Measurements from ENCODE around the gene SLIT3.

SLIT3 gene

GRCh38 chr5:168784454-168784853, 516.5 kb downstream of the SLIT3 start:
- no peak for DNase-seq

GRCh38 chr5:168781941-168782571, 518.9 kb downstream of the SLIT3 start:
- DNase-seq = no peak

- no peak for DNase-seq
Measured at GRCh38 chr5:168780888-168781287, 520.1 kb downstream of the SLIT3 start.

- DNase-seq = no peak
Measured at GRCh38 chr5:168779333-168779732, 521.6 kb downstream of the SLIT3 start.

- DNase-seq = no peak
Measured at GRCh38 chr5:168778536-168778935, 522.4 kb downstream of the SLIT3 start.

GRCh38 chr5:168777651-168778050, 523.3 kb downstream of the SLIT3 start:
- no peak for DNase-seq

- DNase-seq = no peak
Measured at GRCh38 chr5:168776070-168776469, 524.9 kb downstream of the SLIT3 start.

- no peak for DNase-seq
Measured at GRCh38 chr5:168773226-168773625, 527.7 kb downstream of the SLIT3 start.

GRCh38 chr5:168772316-168772961, 528.5 kb downstream of the SLIT3 start:
- no peak for DNase-seq

- no peak for DNase-seq
Measured at GRCh38 chr5:168771678-168772077, 529.3 kb downstream of the SLIT3 start.

GRCh38 chr5:168770996-168771395, 529.9 kb downstream of the SLIT3 start:
- no peak for DNase-seq

GRCh38 chr5:168770036-168770498, 530.9 kb downstream of the SLIT3 start:
- no peak for DNase-seq

GRCh38 chr5:168768172-168768571, 532.8 kb downstream of the SLIT3 start:
- no peak for DNase-seq

GRCh38 chr5:168766426-168766700, 534.6 kb downstream of the SLIT3 start:
- no peak for DNase-seq

- DNase-seq = no peak
Measured at GRCh38 chr5:168765551-168766425, 535.2 kb downstream of the SLIT3 start.

GRCh38 chr5:168765086-168765550, 535.8 kb downstream of the SLIT3 start:
- DNase-seq = no peak

- no peak for DNase-seq
Measured at GRCh38 chr5:168756453-168757391, 544.2 kb downstream of the SLIT3 start.

GRCh38 chr5:168755548-168756093, 545.3 kb downstream of the SLIT3 start:
- DNase-seq = no peak

GRCh38 chr5:168753691-168754254, 547.2 kb downstream of the SLIT3 start:
- DNase-seq = no peak

GRCh38 chr5:168752416-168753190, 548.3 kb downstream of the SLIT3 start:
- DNase-seq = no peak

- DNase-seq = no peak
Measured at GRCh38 chr5:168752012-168752411, 548.9 kb downstream of the SLIT3 start.
